WTC11 (cell line): ENCODE measurements around the gene ANKK1. TPM values are rescaled to one million over a fixed set of nuclear protein-coding genes. Genes with fewer than 3 reads are reported as not detected.

Experiments used
- ATAC-seq: fragments of 200-7000 bp; cut with Tn5 transposase; 2 replicates; pipeline ENCODE4 v1.10.0; 2021; ENCODE audit warnings: mild to moderate bottlenecking, moderate library complexity
- CTCF ChIA-PET: fragments of 300-600 bp; sonication (Branson Sonifier 250); formaldehyde crosslinking; loops from one replicate; lab custom pipeline; 2021; ENCODE audit warnings: antibody characterized with exemption; lab: Charles Lee
- POLR2A ChIA-PET: fragments of 350-600 bp; sonication (Branson Sonifier 250); formaldehyde crosslinking; loops from one replicate; lab custom pipeline; 2021; ENCODE audit warnings: antibody characterized with exemption; lab: Charles Lee
- DNase-seq: peaks from one replicate; pipeline ENCODE4 v3.0.0; 2021; ENCODE audit warnings: low spot score
- H3K27ac Mint-ChIP-seq: 2 replicates; pipeline ENCODE4 v1.8.0; 2021; ENCODE audit warnings: mixed read lengths
- H3K27me3 Mint-ChIP-seq: 2 replicates; pipeline ENCODE4 v1.8.0; 2021; ENCODE audit warnings: low read depth, mild to moderate bottlenecking, moderate library complexity, mixed read lengths
- H3K36me3 Mint-ChIP-seq: 2 replicates; pipeline ENCODE4 v1.8.0; 2021; ENCODE audit warnings: mixed read lengths
- H3K4me1 Mint-ChIP-seq: 2 replicates; pipeline ENCODE4 v1.8.0; 2022; ENCODE audit warnings: mixed read lengths
- H3K4me3 Mint-ChIP-seq: 2 replicates; pipeline ENCODE4 v1.8.0; 2021; ENCODE audit warnings: mild to moderate bottlenecking, moderate library complexity, mixed read lengths
- H3K9me3 Mint-ChIP-seq: 2 replicates; pipeline ENCODE4 v1.8.0; 2021; ENCODE audit warnings: mixed read lengths
- ESRRA ChIP-seq: sonication (generic); formaldehyde crosslinking; IDR thresholded peaks from 2 replicates; pipeline ENCODE4 v1.8.1; 2022; ENCODE audit warnings: mild to moderate bottlenecking, missing genetic modification reagents, borderline replicate concordance
- GABPB1 ChIP-seq: sonication (generic); formaldehyde crosslinking; IDR thresholded peaks from 2 replicates; pipeline ENCODE4 v1.8.1; 2023; ENCODE audit warnings: mild to moderate bottlenecking, missing genetic modification reagents
- GTF2I ChIP-seq: fragments of 250-450 bp; sonication (Bioruptor Pico); conservative IDR thresholded peaks from 2 replicates; pipeline ENCODE4 v1.4.0; 2021; ENCODE audit warnings: mild to moderate bottlenecking
- JUN ChIP-seq: sonication (generic); formaldehyde crosslinking; IDR thresholded peaks from 2 replicates; pipeline ENCODE4 v1.8.0; 2023; ENCODE audit warnings: mild to moderate bottlenecking, missing genetic modification reagents
- OVOL2 ChIP-seq: fragments of 250-450 bp; sonication (Bioruptor Pico); IDR thresholded peaks from 2 replicates; pipeline ENCODE4 v1.9.0; 2021; ENCODE audit warnings: mild to moderate bottlenecking, borderline replicate concordance
- RELA ChIP-seq: sonication (generic); formaldehyde crosslinking; IDR thresholded peaks from 2 replicates; pipeline ENCODE4 v1.8.1; 2022; ENCODE audit warnings: missing genetic modification reagents, mild to moderate bottlenecking, borderline replicate concordance
- ZNF219 ChIP-seq: sonication (generic); formaldehyde crosslinking; IDR thresholded peaks from 2 replicates; pipeline ENCODE4 v1.8.0; 2023; ENCODE audit warnings: missing genetic modification reagents, mild to moderate bottlenecking, borderline replicate concordance
- ZNF317 ChIP-seq: sonication (generic); formaldehyde crosslinking; IDR thresholded peaks from 2 replicates; pipeline ENCODE4 v1.8.1; 2023; ENCODE audit warnings: low read depth, mild to moderate bottlenecking, moderate library complexity, missing genetic modification reagents, borderline replicate concordance
- total RNA-seq: library from RNA; stranded (reverse); gene quantifications from 3 replicates; pipeline ENCODE4 v1.2.3, GENCODE V29; 2021
- TF ChIP-seq, protein P1 (sequence below): sonication (generic); formaldehyde crosslinking; IDR thresholded peaks from 2 replicates; pipeline ENCODE4 v1.8.0; 2022; ENCODE audit warnings: mild to moderate bottlenecking, missing genetic modification reagents
- TF ChIP-seq, protein P2 (sequence below): sonication (generic); formaldehyde crosslinking; IDR thresholded peaks from 2 replicates; pipeline ENCODE4 v1.8.0; 2023; ENCODE audit warnings: mild to moderate bottlenecking, missing genetic modification reagents
- TF ChIP-seq, protein P3 (sequence below): sonication (generic); formaldehyde crosslinking; conservative IDR thresholded peaks from 2 replicates; pipeline ENCODE4 v1.8.1; 2023; ENCODE audit warnings: mild to moderate bottlenecking, low read depth, missing genetic modification reagents, moderate library complexity
- TF ChIP-seq, protein P4 (sequence below): fragments of 250-450 bp; sonication (Bioruptor Pico); IDR thresholded peaks from 2 replicates; pipeline ENCODE4 v1.9.0; 2021; ENCODE audit warnings: mild to moderate bottlenecking, borderline replicate concordance

Gene ANKK1
- total RNA-seq, 1 experiment from 2014 or later, result 0.15 TPM

DNA sequence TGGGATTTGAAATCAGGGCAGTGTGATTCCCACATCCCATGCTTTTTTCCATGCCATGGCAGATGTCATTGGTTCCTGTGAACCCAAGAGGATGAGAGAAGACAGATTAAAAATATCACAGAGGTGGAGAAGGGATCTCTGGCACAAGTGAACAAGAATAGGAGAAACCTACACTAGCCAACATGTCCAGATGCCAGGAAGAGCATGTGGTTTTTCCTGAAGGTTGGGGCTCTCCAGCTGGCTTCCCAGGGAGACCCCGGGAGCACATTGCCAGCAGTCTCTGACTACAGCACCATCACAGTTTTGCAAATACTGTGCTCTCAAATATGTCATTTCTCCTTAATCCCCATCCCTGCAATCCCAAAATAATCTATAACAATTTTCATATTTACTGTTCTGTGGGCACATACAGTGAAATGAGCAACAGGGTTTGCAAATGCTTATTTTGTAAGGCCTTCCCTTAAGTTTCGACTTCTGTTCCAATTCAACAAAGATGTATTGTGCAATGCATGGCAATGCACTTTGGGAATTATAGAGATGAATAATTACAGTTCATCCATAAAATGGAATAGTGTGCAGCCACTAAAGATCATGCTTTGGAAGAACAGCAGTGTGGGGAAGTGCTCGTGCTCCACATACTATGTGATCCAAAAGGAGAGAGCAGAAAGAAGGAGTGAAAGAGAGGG lies 4.8 kb downstream of the ANKK1 start (continued):
- TF ChIP-seq, protein P1, sequence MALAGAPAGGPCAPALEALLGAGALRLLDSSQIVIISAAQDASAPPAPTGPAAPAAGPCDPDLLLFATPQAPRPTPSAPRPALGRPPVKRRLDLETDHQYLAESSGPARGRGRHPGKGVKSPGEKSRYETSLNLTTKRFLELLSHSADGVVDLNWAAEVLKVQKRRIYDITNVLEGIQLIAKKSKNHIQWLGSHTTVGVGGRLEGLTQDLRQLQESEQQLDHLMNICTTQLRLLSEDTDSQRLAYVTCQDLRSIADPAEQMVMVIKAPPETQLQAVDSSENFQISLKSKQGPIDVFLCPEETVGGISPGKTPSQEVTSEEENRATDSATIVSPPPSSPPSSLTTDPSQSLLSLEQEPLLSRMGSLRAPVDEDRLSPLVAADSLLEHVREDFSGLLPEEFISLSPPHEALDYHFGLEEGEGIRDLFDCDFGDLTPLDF (CRISPR knock-in tag), result no peak
- TF ChIP-seq ZNF219 (CRISPR knock-in tag), result no peak
- TF ChIP-seq, protein P2, sequence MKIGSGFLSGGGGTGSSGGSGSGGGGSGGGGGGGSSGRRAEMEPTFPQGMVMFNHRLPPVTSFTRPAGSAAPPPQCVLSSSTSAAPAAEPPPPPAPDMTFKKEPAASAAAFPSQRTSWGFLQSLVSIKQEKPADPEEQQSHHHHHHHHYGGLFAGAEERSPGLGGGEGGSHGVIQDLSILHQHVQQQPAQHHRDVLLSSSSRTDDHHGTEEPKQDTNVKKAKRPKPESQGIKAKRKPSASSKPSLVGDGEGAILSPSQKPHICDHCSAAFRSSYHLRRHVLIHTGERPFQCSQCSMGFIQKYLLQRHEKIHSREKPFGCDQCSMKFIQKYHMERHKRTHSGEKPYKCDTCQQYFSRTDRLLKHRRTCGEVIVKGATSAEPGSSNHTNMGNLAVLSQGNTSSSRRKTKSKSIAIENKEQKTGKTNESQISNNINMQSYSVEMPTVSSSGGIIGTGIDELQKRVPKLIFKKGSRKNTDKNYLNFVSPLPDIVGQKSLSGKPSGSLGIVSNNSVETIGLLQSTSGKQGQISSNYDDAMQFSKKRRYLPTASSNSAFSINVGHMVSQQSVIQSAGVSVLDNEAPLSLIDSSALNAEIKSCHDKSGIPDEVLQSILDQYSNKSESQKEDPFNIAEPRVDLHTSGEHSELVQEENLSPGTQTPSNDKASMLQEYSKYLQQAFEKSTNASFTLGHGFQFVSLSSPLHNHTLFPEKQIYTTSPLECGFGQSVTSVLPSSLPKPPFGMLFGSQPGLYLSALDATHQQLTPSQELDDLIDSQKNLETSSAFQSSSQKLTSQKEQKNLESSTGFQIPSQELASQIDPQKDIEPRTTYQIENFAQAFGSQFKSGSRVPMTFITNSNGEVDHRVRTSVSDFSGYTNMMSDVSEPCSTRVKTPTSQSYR (CRISPR knock-in tag), result no peak
- TF ChIP-seq JUN, result no peak
- TF ChIP-seq RELA (CRISPR knock-in tag), result no peak
- TF ChIP-seq OVOL2 (CRISPR knock-in tag), result no peak
- no peak for TF ChIP-seq GTF2I
- TF ChIP-seq, protein P3, sequence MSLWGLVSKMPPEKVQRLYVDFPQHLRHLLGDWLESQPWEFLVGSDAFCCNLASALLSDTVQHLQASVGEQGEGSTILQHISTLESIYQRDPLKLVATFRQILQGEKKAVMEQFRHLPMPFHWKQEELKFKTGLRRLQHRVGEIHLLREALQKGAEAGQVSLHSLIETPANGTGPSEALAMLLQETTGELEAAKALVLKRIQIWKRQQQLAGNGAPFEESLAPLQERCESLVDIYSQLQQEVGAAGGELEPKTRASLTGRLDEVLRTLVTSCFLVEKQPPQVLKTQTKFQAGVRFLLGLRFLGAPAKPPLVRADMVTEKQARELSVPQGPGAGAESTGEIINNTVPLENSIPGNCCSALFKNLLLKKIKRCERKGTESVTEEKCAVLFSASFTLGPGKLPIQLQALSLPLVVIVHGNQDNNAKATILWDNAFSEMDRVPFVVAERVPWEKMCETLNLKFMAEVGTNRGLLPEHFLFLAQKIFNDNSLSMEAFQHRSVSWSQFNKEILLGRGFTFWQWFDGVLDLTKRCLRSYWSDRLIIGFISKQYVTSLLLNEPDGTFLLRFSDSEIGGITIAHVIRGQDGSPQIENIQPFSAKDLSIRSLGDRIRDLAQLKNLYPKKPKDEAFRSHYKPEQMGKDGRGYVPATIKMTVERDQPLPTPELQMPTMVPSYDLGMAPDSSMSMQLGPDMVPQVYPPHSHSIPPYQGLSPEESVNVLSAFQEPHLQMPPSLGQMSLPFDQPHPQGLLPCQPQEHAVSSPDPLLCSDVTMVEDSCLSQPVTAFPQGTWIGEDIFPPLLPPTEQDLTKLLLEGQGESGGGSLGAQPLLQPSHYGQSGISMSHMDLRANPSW (CRISPR knock-in tag), result no peak
- no peak for TF ChIP-seq ZNF317 (CRISPR knock-in tag)
- no peak for TF ChIP-seq GABPB1 (CRISPR knock-in tag)

DNA sequence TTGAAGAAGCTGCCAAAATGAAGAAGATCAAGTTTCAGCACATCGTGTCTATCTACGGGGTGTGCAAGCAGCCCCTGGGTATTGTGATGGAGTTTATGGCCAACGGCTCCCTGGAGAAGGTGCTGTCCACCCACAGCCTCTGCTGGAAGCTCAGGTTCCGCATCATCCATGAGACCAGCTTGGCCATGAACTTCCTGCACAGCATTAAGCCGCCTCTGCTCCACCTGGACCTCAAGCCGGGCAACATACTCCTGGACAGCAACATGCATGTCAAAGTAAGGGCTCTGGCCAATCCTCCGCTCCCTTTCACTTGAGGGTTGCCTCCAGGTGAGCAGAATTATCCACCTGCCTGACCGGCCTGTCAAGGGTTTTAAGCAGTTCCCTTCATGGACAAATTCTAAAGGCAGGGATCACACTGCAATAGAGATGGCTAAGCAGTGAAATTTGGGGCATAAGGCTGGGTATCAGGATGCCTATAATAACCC lies 6.0 kb downstream of the ANKK1 start:
- H3K27me3 Mint-ChIP-seq, result no peaks in the 10 kb centered on the region; the same call in none of the 2 replicates
- no peaks in the 10 kb centered on the region for H3K36me3 Mint-ChIP-seq
- no peak overlapping the region for H3K4me3 Mint-ChIP-seq
- ChIA-PET POLR2A (no interaction called here), CTCF (interaction anchor here (0.7 kb wide), 1 partner anchor 337 kb away, joined by 3 read pairs; no protein-coding TSS in a partner anchor)
- ATAC-seq (no peak), DNase-seq (no peak)
- H3K27ac Mint-ChIP-seq, result no peak overlapping the region
- H3K4me1 Mint-ChIP-seq, result no peaks in the 10 kb centered on the region
- no peak for TF ChIP-seq ESRRA (CRISPR knock-in tag)
- TF ChIP-seq, protein P4, sequence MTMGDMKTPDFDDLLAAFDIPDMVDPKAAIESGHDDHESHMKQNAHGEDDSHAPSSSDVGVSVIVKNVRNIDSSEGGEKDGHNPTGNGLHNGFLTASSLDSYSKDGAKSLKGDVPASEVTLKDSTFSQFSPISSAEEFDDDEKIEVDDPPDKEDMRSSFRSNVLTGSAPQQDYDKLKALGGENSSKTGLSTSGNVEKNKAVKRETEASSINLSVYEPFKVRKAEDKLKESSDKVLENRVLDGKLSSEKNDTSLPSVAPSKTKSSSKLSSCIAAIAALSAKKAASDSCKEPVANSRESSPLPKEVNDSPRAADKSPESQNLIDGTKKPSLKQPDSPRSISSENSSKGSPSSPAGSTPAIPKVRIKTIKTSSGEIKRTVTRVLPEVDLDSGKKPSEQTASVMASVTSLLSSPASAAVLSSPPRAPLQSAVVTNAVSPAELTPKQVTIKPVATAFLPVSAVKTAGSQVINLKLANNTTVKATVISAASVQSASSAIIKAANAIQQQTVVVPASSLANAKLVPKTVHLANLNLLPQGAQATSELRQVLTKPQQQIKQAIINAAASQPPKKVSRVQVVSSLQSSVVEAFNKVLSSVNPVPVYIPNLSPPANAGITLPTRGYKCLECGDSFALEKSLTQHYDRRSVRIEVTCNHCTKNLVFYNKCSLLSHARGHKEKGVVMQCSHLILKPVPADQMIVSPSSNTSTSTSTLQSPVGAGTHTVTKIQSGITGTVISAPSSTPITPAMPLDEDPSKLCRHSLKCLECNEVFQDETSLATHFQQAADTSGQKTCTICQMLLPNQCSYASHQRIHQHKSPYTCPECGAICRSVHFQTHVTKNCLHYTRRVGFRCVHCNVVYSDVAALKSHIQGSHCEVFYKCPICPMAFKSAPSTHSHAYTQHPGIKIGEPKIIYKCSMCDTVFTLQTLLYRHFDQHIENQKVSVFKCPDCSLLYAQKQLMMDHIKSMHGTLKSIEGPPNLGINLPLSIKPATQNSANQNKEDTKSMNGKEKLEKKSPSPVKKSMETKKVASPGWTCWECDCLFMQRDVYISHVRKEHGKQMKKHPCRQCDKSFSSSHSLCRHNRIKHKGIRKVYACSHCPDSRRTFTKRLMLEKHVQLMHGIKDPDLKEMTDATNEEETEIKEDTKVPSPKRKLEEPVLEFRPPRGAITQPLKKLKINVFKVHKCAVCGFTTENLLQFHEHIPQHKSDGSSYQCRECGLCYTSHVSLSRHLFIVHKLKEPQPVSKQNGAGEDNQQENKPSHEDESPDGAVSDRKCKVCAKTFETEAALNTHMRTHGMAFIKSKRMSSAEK, result no peak
- TF ChIP-seq JUN, result no peak
- H3K9me3 Mint-ChIP-seq, result no peaks in the 10 kb centered on the region
